ENCODE data around the gene FMO5.
"Not testable (repeated sequence)": the region's sequence is repeated elsewhere in the genome, so short reads cannot be mapped to it uniquely, and the experiment has no call there.

FMO5 gene

GRCh38 chr1:147235822-147236221 lies 10.7 kb upstream of the FMO5 start:
- no peaks in the 10 kb centered on the region for H3K36me3 ChIP-seq (ENCODE audit: insufficient read depth, low read length)
- H3K9me3 ChIP-seq (ENCODE audit: low read depth, low read length): no peaks in the 10 kb centered on the region
- H3K9ac ChIP-seq (ENCODE audit: insufficient read length): no peak overlapping the region
- TF ChIP-seq EZH2 (IDR thresholded peaks at IDR 0.05) (no peak), FOXP2 (optimal IDR thresholded peaks at IDR 0.05; ENCODE audit: control extremely low read depth, extremely low read length, insufficient read depth) (no peak), POLR2AphosphoS5 (IDR thresholded peaks at IDR 0.05; ENCODE audit: borderline replicate concordance, low read depth, low read length) (no peak)
- H3K27ac ChIP-seq: no peak overlapping the region
- no peak for DNase-seq (ENCODE audit: low read depth, low spot score)
- H3K4me3 ChIP-seq: no peak overlapping the region

- not testable (repeated sequence) for H3K27ac ChIP-seq; H3K4me3 ChIP-seq; H3K36me3 ChIP-seq (ENCODE audit: insufficient read depth, low read length); H3K9me3 ChIP-seq (ENCODE audit: low read depth, low read length); H3K9ac ChIP-seq (ENCODE audit: insufficient read length); DNase-seq (ENCODE audit: low read depth, low spot score)
These were observed 8.8 kb upstream of the FMO5 start for GRCh38 chr1:147233903-147234302.

DNA sequence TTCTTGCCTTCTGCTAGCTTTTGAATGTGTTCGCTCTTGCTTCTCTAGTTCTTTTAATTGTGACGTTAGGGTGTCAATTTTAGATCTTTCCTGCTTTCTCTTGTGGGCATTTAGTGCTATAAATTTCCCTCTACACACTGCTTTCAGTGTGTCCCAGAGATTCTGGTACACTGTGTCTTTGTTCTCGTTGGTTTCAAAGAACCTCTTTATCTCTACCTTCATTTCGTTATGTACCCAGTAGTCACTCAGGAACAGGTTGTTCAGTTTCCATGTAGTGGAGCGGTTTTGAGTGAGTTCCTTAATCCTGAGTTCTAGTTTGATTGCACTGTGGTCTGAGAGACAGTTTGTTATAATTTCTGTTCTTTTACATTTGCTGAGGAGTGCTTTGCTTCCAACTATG lies 5.9 kb upstream of the FMO5 start:
- not testable (repeated sequence) for H3K36me3 ChIP-seq (ENCODE audit: insufficient read depth, low read length)

DNA sequence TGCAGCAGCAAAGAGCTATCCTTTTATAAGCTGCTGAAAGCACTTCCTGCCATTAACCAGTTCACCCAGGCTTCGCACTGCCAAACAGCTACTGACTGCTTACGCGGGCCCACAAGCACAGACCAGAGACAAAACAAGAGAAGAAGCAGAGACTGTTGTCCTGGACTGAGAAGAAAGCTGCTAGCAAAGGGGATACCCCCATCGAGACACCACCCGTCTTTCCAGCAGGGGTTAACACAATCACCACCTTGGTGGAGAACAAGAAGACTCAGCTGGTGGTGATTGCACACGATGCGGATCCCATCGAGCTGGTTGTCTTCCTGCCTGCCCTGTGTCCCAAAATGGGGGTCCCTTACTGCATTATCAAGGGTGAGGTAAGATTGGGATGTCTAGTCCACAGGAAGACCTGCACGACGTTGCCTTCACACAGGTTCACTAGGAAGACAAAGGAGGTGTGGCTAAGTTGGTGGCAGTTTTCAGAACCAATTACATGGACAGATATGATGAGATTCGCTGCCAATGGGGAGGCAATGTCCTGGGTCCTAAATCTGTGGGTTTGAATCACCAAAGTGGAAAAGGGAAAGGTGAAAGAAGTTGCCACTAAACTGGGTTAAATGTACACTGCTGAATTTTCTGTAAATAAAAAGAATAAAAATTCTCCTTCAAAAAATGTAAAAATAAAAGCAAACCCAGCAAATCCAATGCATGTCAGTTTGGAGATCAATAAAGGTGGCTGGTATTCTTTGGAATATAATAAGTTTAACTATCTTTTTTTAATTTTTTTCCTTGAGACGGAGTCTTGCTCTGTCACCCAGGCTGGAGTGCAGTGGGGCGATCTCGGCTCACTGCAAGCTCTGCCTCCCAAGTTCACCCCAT lies 1.2 kb downstream of the FMO5 start:
- no peak for DNase-seq (ENCODE audit: low read depth, low spot score)
- Histone ChIP-seq H3K9ac (ENCODE audit: insufficient read length) (no peak overlapping the region), H3K27ac (no peak overlapping the region), H3K4me3 (no peak overlapping the region), H3K36me3 (ENCODE audit: insufficient read depth, low read length) (no peaks in the 10 kb centered on the region), H3K9me3 (ENCODE audit: low read depth, low read length) (no peaks in the 10 kb centered on the region)
- TF ChIP-seq POLR2AphosphoS5 (IDR thresholded peaks at IDR 0.05; ENCODE audit: borderline replicate concordance, low read depth, low read length): no peak
- no peak for TF ChIP-seq FOXP2 (optimal IDR thresholded peaks at IDR 0.05; ENCODE audit: control extremely low read depth, extremely low read length, insufficient read depth)
- no peak for TF ChIP-seq EZH2 (IDR thresholded peaks at IDR 0.05)

More for the DNA sequence above, 5.9 kb upstream of the FMO5 start:
- H3K27ac ChIP-seq; DNase-seq (ENCODE audit: low read depth, low spot score); H3K4me3 ChIP-seq; H3K9me3 ChIP-seq (ENCODE audit: low read depth, low read length); H3K9ac ChIP-seq (ENCODE audit: insufficient read length): not testable (repeated sequence)

GRCh38 chr1:147218606-147219005 lies 6.5 kb downstream of the FMO5 start:
- Histone ChIP-seq H3K4me3 (no peak overlapping the region), H3K9me3 (ENCODE audit: low read depth, low read length) (no peaks in the 10 kb centered on the region), H3K36me3 (ENCODE audit: insufficient read depth, low read length) (no peaks in the 10 kb centered on the region), H3K9ac (ENCODE audit: insufficient read length) (no peak overlapping the region), H3K27ac (no peak overlapping the region)
- DNase-seq (ENCODE audit: low read depth, low spot score): no peak
- no peak for TF ChIP-seq FOXP2 (optimal IDR thresholded peaks at IDR 0.05; ENCODE audit: control extremely low read depth, extremely low read length, insufficient read depth)
- TF ChIP-seq POLR2AphosphoS5 (IDR thresholded peaks at IDR 0.05; ENCODE audit: borderline replicate concordance, low read depth, low read length): no peak
- TF ChIP-seq EZH2 (IDR thresholded peaks at IDR 0.05): no peak

DNA sequence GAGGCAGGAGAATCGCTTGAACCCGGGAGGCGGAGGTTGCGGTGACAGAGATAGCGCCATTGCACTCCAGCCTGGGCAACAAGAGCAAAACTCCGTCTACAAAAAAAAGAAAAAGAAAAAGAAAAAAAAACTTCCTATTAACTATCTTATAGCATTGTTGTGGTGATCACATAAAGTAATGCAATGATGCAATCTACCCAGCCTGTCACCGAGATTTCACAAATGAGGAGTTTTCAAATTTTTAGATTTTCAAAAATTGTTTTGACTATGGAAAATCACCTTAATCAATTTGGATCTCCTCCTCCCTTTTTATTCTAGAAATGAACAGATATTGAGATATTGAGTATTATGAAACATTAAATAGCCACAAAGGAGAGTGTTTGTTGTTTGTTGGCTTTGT lies 8.0 kb downstream of the FMO5 start:
- Histone ChIP-seq H3K36me3 (ENCODE audit: insufficient read depth, low read length) (no peaks in the 10 kb centered on the region), H3K9me3 (ENCODE audit: low read depth, low read length) (no peaks in the 10 kb centered on the region), H3K27ac (no peak overlapping the region), H3K9ac (ENCODE audit: insufficient read length) (no peak overlapping the region), H3K4me3 (no peak overlapping the region)
- DNase-seq (ENCODE audit: low read depth, low spot score): no peak
- TF ChIP-seq POLR2AphosphoS5 (IDR thresholded peaks at IDR 0.05; ENCODE audit: borderline replicate concordance, low read depth, low read length): no peak
- no peak for TF ChIP-seq EZH2 (IDR thresholded peaks at IDR 0.05)
- TF ChIP-seq FOXP2 (optimal IDR thresholded peaks at IDR 0.05; ENCODE audit: control extremely low read depth, extremely low read length, insufficient read depth): no peak

- H3K9ac ChIP-seq (ENCODE audit: insufficient read length): no peak overlapping the region
- H3K9me3 ChIP-seq (ENCODE audit: low read depth, low read length): no peaks in the 10 kb centered on the region
- no peak overlapping the region for H3K4me3 ChIP-seq
- H3K36me3 ChIP-seq (ENCODE audit: insufficient read depth, low read length): no peaks in the 10 kb centered on the region
- TF ChIP-seq FOXP2 (optimal IDR thresholded peaks at IDR 0.05; ENCODE audit: control extremely low read depth, extremely low read length, insufficient read depth) (no peak), POLR2AphosphoS5 (IDR thresholded peaks at IDR 0.05; ENCODE audit: borderline replicate concordance, low read depth, low read length) (no peak), EZH2 (IDR thresholded peaks at IDR 0.05) (no peak)
- no peak for DNase-seq (ENCODE audit: low read depth, low spot score)
- no peak overlapping the region for H3K27ac ChIP-seq
These were observed 9.0 kb downstream of the FMO5 start for GRCh38 chr1:147216124-147216523.

DNA sequence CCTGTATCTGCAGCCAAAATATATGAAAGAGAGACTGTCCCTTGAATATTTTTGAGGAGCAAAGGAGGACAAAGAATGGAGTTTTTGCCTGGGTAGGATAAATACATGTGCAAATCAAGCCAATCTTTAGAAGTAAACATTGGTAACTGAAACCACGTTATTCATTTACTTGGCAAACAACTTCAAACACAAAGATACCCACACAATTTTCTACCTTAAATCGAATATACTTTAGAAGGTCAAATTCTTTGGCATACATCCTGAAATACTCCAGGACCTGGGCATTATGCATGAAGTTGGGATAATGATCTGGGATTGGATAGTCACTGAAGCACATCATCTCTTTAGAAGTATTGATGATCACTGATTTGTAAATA lies 9.6 kb downstream of the FMO5 start:
- TF ChIP-seq FOXP2 (optimal IDR thresholded peaks at IDR 0.05; ENCODE audit: control extremely low read depth, extremely low read length, insufficient read depth): no peak
- no peak for TF ChIP-seq POLR2AphosphoS5 (IDR thresholded peaks at IDR 0.05; ENCODE audit: borderline replicate concordance, low read depth, low read length)
- TF ChIP-seq EZH2 (IDR thresholded peaks at IDR 0.05): no peak
- Histone ChIP-seq H3K27ac (no peak overlapping the region), H3K4me3 (no peak overlapping the region), H3K9ac (ENCODE audit: insufficient read length) (no peak overlapping the region), H3K9me3 (ENCODE audit: low read depth, low read length) (no peaks in the 10 kb centered on the region), H3K36me3 (ENCODE audit: insufficient read depth, low read length) (no peaks in the 10 kb centered on the region)
- no peak for DNase-seq (ENCODE audit: low read depth, low spot score)

GRCh38 chr1:147214842-147215539 lies 10.1 kb downstream of the FMO5 start:
- no peak overlapping the region for H3K27ac ChIP-seq
- no peak for TF ChIP-seq FOXP2 (optimal IDR thresholded peaks at IDR 0.05; ENCODE audit: control extremely low read depth, extremely low read length, insufficient read depth)
- TF ChIP-seq POLR2AphosphoS5 (IDR thresholded peaks at IDR 0.05; ENCODE audit: borderline replicate concordance, low read depth, low read length): no peak
- no peak for TF ChIP-seq EZH2 (IDR thresholded peaks at IDR 0.05)
- H3K36me3 ChIP-seq (ENCODE audit: insufficient read depth, low read length): no peaks in the 10 kb centered on the region
- H3K9ac ChIP-seq (ENCODE audit: insufficient read length): no peak overlapping the region
- H3K9me3 ChIP-seq (ENCODE audit: low read depth, low read length): no peaks in the 10 kb centered on the region
- no peak overlapping the region for H3K4me3 ChIP-seq
- no peak for DNase-seq (ENCODE audit: low read depth, low spot score)

Data from SK-N-MC (cell line).